ENCODE measurements around the gene NAV3. TPM values are rescaled to one million over a fixed set of nuclear protein-coding genes. Genes with fewer than 3 reads are reported as not detected.

The NAV3 gene
- total RNA-seq, 1 experiment from 2014 or later: 3.0 TPM

DNA sequence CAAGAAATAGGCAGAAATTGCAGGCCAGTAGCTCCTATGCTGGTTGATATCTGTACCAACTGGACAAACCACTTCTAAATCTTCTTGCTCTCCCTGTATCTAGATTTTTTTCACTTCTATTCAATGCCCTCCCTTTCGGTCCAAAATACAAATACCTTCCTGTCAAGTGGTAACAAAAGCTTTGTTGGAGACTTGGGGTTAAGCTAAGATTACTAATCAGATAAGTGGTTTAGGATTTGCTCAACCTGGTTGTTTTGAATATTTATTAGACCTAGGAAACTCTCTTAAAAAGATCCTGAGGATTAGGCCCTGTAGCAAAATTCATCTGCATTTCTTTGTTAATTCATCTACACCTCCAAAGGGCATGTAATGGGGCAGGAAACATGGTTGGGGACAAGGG lies 410.1 kb downstream of the NAV3 start:
- Histone ChIP-seq H4K8ac (replicated peaks; ENCODE audit: insufficient read length, low read depth, low read length) (no peak overlapping the region), H4K91ac (ENCODE audit: insufficient read length, low read depth, low read length) (no peak overlapping the region), H2BK12ac (ENCODE audit: insufficient read length, low read depth, low read length) (no peak overlapping the region), H3K23ac (ENCODE audit: insufficient read length, low read depth, low read length) (no peak overlapping the region), H2BK15ac (ENCODE audit: low read depth, low read length) (no peak overlapping the region), H4K20me1 (ENCODE audit: control insufficient read depth, insufficient read depth, insufficient read length) (no peaks in the 10 kb centered on the region), H3K23me2 (ENCODE audit: insufficient read length, low read depth, low read length, poor library complexity, severe bottlenecking) (no peaks in the 10 kb centered on the region), H2AK5ac (ENCODE audit: insufficient read length, low read length) (no peak overlapping the region), H3K4me2 (ENCODE audit: insufficient read depth, insufficient read length, low read length) (no peak overlapping the region), H4K5ac (ENCODE audit: insufficient read length, low read depth, low read length) (no peak overlapping the region), H3K27me3 (ENCODE audit: insufficient read depth, low read length) (no peaks in the 10 kb centered on the region), H2BK20ac (ENCODE audit: low read depth, low read length, poor library complexity, severe bottlenecking) (no peak overlapping the region), H2AFZ (ENCODE audit: low read length) (no peak overlapping the region), H2BK120ac (ENCODE audit: low read depth, low read length, poor library complexity, severe bottlenecking) (no peak overlapping the region), H3T11ph (ENCODE audit: low read length) (no peak overlapping the region), H2BK5ac (ENCODE audit: insufficient read length, low read length) (no peak overlapping the region), H3K27ac (ENCODE audit: insufficient read length, low read depth, low read length) (no peak overlapping the region), H3K4me1 (ENCODE audit: insufficient read depth, low read length) (peaks cover 16% of the 10 kb centered on the region), H3K79me1 (ENCODE audit: insufficient read depth, low read depth, low read length, poor library complexity, severe bottlenecking) (no peaks in the 10 kb centered on the region), H3K56ac (ENCODE audit: insufficient read length, low read depth, low read length) (no peak overlapping the region), H3K9ac (ENCODE audit: extremely low read depth, insufficient read length, low read length) (no peak overlapping the region), H3K4ac (ENCODE audit: low read depth, low read length) (no peak overlapping the region), H3K14ac (ENCODE audit: insufficient read depth, low read length) (no peak overlapping the region), H3K18ac (ENCODE audit: insufficient read length, low read depth, low read length) (no peak overlapping the region), H3K9me3 (ENCODE audit: control insufficient read depth, low read depth, low read length) (no peaks in the 10 kb centered on the region), H3K79me2 (ENCODE audit: insufficient read depth, low read length) (no peaks in the 10 kb centered on the region)
- Mint-ChIP-seq H3K4me3 (no peak overlapping the region), H3K9me3 (no peaks in the 10 kb centered on the region), H3K27me3 (ENCODE audit: low read depth) (no peaks in the 10 kb centered on the region), H3K36me3 (ENCODE audit: insufficient read depth in 1 of 3, low read depth in 3 of 3) (no peaks in the 10 kb centered on the region; a peak in 1 of 7 replicates), H3K4me1 (peaks cover 47 to 48% of the 10 kb centered on the region in 2 experiments), H3K27ac (no peak overlapping the region)
- DNase-seq: no peak
- TF ChIP-seq, protein P1, sequence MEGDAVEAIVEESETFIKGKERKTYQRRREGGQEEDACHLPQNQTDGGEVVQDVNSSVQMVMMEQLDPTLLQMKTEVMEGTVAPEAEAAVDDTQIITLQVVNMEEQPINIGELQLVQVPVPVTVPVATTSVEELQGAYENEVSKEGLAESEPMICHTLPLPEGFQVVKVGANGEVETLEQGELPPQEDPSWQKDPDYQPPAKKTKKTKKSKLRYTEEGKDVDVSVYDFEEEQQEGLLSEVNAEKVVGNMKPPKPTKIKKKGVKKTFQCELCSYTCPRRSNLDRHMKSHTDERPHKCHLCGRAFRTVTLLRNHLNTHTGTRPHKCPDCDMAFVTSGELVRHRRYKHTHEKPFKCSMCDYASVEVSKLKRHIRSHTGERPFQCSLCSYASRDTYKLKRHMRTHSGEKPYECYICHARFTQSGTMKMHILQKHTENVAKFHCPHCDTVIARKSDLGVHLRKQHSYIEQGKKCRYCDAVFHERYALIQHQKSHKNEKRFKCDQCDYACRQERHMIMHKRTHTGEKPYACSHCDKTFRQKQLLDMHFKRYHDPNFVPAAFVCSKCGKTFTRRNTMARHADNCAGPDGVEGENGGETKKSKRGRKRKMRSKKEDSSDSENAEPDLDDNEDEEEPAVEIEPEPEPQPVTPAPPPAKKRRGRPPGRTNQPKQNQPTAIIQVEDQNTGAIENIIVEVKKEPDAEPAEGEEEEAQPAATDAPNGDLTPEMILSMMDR (conservative IDR thresholded peaks at IDR 0.05): no peak
- whole genome bisulfite sequencing (ENCODE audit: extremely low coverage, insufficient read length, low lambda C conversion rate): no CpG with 5 or more reads among the region's 1 CpG
